SKM-1 treated with dmso at 0.1 percent for 144 hours (cell line): Measurements from ENCODE around the gene MAPK11.

Source experiments
- DNase-seq: peaks from one replicate; lab custom pipeline; 2025; ENCODE audit not compliant: unreplicated experiment; lab: John Stamatoyannopoulos, UW

Gene MAPK11

GRCh38 chr22:50262973-50263617, 7.1 kb downstream of the MAPK11 start:
- DNase-seq = no peak

GRCh38 chr22:50262460-50262911, 7.7 kb downstream of the MAPK11 start:
- no peak for DNase-seq

- DNase-seq = peak; percentile 38
These were observed 8.3 kb downstream of the MAPK11 start, which contains the start of gene MAPK12 for GRCh38 chr22:50261615-50262459. Gene MAPK12, minus strand, starts transcription at chr22:50261683. Its CDS starts 174 bp downstream, at chr22:50261509.

DNA sequence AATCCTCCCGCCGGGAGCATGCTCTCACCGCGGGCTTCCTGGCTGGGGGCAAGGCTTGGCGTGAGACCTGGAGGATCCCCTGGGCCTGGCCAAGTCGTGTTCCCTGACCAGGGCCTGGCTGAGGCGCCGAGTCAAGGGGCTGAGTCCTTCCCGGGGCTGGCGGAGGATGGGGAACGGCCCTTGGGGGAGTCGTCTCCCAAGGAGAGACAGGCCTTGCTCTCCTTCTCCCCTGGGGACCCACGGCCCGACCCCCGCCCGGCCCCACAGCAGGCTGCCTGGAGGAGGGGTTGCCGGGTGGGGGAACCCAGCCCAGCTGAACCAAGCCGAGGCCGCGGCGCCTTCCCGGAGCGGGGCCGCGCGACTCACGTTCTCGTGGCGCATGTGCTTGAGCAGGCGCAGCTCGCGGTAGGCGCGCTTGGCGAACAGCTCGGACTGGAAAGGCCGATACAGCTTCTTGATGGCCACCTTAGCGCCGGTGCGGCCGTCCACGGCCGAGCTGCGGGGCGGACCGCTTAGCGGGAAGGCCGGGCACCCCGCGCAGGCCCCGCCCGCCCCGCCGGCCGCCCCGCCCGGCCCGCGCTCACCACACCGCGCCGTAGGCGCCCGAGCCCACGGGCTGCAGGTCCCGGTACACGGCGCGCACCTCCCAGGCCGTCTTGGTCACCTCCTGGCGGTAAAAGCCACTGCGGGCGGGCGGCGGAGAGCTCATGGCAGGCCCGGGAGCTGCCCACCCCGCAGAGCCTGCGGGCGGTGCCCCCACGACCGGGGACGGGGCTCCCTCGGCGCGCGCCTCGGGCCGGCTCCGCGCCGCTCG, 9.2 kb downstream of the MAPK11 start:
- no peak for DNase-seq

DNA sequence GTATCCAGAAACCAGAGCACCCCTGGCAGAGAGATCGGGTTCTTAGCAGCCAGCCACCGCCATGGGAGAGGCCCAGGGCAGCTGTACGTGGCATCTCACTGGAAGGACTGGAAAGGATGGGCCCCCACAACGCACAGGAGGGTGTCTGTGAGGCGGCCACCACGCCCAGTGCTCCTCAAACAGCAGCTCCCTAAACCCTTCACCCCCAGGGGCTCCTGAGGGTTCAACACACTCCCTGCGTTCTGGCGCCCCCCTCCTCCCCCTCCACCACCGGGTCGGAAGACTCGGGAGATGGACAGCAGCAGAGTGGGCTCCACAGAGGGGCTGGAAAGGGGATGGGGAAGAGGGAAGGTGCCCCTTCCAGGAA, 9.8 kb downstream of the MAPK11 start:
- no peak for DNase-seq

DNA sequence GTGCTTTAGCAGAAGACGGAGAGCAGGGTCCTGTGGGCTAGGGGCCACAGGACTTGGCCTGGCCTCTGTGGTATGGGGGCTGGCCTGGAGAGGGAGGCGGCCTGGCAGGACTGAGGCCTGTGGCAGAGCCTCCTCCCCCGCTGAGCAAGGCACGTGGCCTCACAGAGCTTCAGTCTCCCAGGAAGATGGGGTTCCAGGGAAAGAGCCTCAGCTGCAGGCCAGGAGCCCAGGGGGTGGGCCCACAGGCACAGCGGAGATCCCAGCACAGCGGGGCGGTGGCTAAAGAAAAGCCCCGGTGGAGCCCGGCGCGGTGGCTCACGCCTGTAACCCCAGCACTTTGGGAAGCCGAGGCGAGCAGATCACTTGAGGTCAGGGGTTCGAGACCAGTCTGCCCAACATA, 10.9 kb downstream of the MAPK11 start:
- no peak for DNase-seq

DNA sequence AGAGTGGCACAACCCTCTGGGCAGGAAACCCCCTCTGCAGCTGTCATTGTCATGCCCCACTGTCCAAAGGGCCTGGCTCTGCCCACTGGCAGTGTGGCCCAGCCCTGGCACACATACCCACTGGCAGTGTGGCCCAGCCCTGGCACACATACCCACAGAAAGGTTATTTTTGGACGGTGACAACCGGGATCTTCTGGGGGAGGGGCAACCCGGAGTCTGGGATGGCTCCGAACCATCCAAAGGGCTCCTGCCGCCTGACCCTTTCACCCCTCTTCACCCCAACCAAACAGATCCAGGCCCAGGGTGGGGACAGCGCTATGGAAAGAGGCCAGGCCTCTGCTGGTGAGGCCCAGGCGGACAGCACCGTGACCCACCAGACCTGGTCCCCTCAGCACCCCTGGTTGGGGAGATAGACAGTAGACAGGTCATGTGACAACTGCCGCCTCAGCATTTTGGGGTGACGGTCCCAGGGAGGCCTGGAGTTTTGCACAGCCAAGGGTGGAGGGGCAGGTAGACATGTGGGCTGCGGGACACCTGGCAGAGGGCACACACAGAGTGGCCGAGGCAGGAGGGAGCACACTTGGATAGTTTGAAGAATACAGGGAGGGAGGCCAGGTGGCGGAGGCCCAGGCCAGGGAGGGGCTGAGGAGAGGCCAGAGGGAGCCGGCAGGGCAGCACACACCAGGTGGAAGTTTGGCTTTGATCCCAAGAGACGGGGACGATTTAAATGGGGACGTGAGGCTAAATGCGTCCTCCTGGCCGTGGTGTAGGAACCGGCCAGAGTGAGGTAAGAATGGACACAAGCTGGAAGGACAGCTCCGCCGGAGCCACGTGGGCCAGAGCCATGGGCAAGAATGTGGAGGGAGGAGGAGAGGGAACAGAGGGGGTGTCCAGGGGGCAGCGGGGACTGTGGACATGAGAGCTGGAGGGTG, 11.6 kb downstream of the MAPK11 start:
- DNase-seq = no peak

DNA sequence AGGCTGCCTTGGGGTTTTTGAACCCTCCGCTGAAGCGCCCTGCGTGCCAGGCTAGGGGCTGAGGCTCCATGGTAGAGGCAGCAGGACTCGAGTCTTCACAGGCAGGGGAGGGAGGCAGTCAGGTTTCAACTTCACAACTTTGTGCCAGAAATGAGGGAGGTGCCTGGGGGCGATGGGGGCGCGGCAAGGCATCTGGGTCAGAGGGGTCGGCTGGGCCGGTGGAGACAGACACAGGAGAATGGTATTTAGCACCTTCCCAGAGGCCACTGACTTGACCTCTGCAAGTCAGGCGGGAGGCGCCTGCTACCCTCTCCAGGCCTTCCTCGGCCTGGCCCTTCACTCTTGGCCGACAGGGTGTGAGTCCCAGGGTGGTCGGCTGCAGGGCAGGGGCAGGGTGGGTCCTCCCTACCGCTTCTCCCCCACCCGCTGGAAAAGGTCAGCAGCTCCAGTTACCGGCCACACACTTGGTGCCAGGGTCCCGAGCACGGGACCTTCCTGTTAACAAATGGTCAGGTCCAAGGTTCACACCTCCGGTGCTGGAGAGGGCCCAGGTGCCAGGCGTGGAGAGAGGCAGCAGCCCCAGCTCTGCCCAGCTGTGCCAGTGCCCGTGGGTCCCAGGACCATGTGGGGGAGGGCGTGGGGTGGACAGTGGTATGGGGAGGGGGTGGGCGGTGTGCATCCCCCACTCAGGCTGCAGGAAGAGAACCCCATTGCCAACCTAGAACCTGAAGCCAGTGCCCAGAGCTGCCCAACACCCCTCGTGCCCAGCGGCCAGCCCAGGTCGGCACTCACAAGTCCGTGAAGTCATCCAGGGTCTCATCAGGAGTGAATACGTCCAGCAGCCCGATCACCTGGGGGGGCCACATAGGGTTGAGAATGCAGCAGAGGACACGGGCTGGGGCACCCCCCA, 12.5 kb downstream of the MAPK11 start:
- DNase-seq = no peak

DNA sequence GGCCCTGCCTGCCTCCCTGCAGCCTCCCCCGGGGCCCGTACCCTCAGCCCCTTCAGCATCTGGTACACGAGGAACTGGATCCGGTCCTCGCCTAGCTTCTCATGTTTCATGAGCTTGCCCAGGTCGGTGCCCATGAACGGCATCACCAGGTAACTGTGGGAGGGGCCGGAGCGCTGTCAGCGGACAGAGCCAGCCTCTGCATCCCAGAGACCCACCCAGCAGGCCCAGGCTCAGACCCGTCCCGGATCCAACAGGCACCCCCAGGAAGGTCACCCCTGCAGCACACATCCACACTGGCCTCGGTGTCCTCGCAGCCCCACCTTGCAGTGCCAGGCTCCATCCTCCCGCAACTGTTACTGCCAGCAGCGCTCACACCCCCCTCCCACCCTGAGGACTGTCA, 13.1 kb downstream of the MAPK11 start:
- DNase-seq = no peak

- DNase-seq = no peak
These were observed 13.8 kb downstream of the MAPK11 start for GRCh38 chr22:50256258-50256862.

DNA sequence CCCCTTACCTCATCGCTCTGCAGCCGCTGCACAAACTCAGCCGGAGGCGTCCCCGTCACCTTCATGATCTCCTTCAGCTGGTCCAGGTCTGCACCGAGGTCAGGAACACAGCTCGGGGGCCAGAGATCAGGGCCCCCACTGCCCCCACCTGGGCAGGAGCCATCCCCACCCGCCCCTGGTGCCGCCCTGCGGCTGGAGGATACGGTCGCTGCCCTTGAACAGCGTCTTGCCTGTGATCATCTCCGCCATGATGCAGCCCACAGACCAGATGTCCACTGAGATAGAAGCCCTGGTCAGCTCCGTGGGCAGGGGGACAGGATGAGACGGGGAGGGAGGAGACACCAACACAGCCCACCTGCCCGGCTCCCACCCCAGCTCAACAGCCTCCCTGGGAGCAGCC, 14.6 kb downstream of the MAPK11 start:
- no peak for DNase-seq

GRCh38 chr22:50255099-50255498, 15.1 kb downstream of the MAPK11 start:
- no peak for DNase-seq

DNA sequence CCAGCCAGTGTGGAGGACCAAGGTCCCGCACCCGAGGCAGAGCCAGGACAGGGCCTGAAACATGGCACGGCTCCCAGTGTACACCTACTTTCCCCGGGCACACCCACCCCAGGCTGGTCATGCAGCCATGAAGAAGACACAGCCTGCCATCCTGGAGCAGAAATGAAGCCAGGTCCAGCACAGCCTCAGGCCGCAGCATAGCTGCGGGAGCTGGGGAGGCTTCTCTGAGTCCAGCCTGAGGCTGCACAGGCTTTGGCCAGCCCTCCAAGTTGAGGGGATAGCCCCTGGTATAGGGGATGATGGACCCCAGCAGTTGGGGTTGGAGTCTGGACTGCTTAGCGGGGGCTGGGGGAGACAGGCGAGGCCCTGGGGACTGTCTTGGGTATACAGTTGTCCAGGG, 16.2 kb downstream of the MAPK11 start:
- no peak for DNase-seq

DNA sequence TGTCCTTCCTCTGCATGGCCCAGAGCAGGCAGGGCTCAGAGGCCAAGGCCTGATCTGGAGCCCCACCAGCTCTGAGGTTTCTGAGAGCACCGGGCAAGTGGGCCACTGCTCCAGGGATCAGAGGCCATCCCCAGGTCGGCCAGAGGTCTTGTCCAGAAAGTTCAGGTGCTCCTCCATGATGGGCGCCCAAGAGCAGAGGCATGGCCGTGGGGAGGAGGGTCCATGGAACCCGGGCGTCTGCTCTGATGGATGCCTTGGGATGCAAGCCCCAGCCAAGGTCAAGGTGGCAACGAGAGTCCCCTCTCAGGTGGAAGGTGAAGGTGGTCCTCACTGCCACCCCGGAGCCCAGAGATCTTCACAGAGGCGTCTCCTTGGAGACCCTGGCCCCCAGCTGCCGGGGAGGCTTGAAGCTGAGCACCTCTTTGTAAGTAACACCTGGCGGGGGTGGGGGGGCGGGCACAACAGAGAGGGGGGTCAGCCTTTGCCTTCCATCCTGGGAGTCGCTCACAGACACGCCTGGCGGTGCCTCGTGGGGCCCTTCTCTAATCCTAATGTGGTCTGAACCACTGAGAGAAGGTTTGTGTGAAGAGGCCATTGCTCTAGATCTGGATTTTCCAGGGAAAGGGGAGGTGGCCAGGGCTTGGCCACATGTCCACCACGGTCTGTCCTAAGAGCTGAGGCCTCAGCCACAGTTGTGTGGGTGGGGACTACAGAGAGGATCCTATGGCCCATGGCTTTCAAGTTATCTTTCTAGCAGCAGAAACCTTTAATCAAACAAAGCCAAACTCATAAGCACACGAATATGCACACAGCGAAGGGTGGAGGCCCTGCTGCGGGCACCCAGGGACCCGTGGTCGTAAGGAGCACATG, 16.9 kb downstream of the MAPK11 start:
- DNase-seq = no peak

- peak; percentile 56 for DNase-seq
These were observed 17.8 kb downstream of the MAPK11 start for GRCh38 chr22:50252082-50253045.

GRCh38 chr22:50251477-50252081, 18.6 kb downstream of the MAPK11 start:
- no peak for DNase-seq
